Measurements from ENCODE around the gene PLD2. TPM values are rescaled to one million over a fixed set of nuclear protein-coding genes. Genes with fewer than 3 reads are reported as not detected.

PLD2 gene
- total and polyA plus RNA-seq, 3 donors from 2014 or later: 11.0 to 31.2 (median 17.5) TPM

DNA sequence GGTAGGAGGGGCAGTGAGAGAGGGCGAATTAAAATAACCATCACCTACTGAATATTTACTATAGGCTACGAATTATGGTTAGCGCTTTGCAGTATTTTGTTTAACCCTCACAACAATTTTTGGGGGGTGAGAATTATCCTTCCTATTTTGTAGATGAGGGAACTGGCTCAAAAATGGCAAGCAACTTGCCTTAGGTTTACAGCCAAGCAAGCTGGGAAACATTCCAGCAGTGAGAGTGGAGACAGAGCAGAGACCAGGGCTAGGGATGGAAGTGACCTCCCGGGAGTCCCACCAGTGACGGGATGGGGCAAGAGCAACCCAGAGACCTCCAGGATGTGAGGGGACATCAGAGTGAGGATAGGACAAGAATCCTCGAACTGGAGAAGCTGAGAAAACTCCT, 20.4 kb upstream of the PLD2 start:
- H3K27me3 ChIP-seq: no peaks in the 10 kb centered on the region
- DNase-seq: no peak
- H3K36me3 ChIP-seq (ENCODE audit: low read depth, missing control alignments): no peaks in the 10 kb centered on the region
- WGBS, 2 donors: 16 to 19% methylated on average over 6 of the region's 6 CpGs
- peaks cover 24% of the 10 kb centered on the region for H3K4me1 ChIP-seq
- intact Hi-C loops (cut with DNase I; ENCODE audit: low total_unique reads): no loop called here
- no peaks in the 10 kb centered on the region for H3K9me3 ChIP-seq
- TF ChIP-seq POLR2A (IDR thresholded peaks at IDR 0.05) (no peak), CTCF (IDR thresholded peaks at IDR 0.05) (no peak)
- no peak overlapping the region for H3K27ac ChIP-seq
- H3K4me3 ChIP-seq: no peak overlapping the region

- Histone ChIP-seq H3K9me3 (no peaks in the 10 kb centered on the region), H3K27me3 (no peaks in the 10 kb centered on the region), H3K27ac (no peak overlapping the region), H3K4me3 (peak overlapping the region in 1 of 2 donors; percentile 72), H3K4me1 (peaks cover 24% of the 10 kb centered on the region), H3K36me3 (ENCODE audit: low read depth, missing control alignments) (no peaks in the 10 kb centered on the region)
- TF ChIP-seq POLR2A (IDR thresholded peaks at IDR 0.05): no peak
- no peak for TF ChIP-seq CTCF (IDR thresholded peaks at IDR 0.05)
- intact Hi-C loops (cut with DNase I; ENCODE audit: low total_unique reads): no loop called here
- no peak for DNase-seq
- WGBS, 2 donors: 49 to 62% methylated on average over 14 of the region's 14 CpGs
Observed at GRCh38 chr17:4788159-4788806, 18.7 kb upstream of the PLD2 start.

GRCh38 chr17:4788807-4789700, 17.9 kb upstream of the PLD2 start, which contains the start of gene GLTPD2:
TSS of gene GLTPD2 (plus strand) at chr17:4788964. CDS start at chr17:4789012, 48 bp downstream.
- Histone ChIP-seq H3K36me3 (ENCODE audit: low read depth, missing control alignments) (no peaks in the 10 kb centered on the region), H3K9me3 (no peaks in the 10 kb centered on the region), H3K27me3 (no peaks in the 10 kb centered on the region), H3K4me1 (peaks cover 24% of the 10 kb centered on the region), H3K27ac (peak within 1 kb of the TSS; percentile 71 to 91), H3K4me3 (peak within 1 kb of the TSS; percentile 59 to 72)
- intact Hi-C loops (cut with DNase I; ENCODE audit: low total_unique reads): no loop called here
- 25 to 38% methylated on average over 26 to 56 of the region's 62 CpGs for WGBS, 2 donors
- TF ChIP-seq POLR2A (IDR thresholded peaks at IDR 0.05) (no peak), CTCF (IDR thresholded peaks at IDR 0.05) (no peak)
- DNase-seq: no peak

DNA sequence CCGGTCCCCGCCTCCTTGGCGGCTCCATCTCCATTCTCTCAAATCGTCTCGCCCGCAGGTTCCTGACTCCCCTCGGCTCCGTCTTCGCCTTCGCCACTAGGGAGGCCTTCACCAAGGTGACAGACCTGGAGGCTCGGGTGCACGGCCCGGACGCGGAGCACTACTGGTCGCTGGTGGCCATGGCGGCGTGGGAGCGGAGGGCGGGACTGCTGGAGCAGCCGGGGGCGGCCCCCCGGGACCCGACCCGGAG, 17.3 kb upstream of the PLD2 start:
- H3K27me3 ChIP-seq: no peaks in the 10 kb centered on the region
- intact Hi-C loops (cut with DNase I; ENCODE audit: low total_unique reads): no loop called here
- no peaks in the 10 kb centered on the region for H3K36me3 ChIP-seq (ENCODE audit: low read depth, missing control alignments)
- WGBS, 2 donors: 0% methylated on average over 19 of the region's 25 CpGs; no CpG with 5 or more reads in 1 of the 2 donors
- no peak for DNase-seq
- peaks cover 24% of the 10 kb centered on the region for H3K4me1 ChIP-seq
- peak overlapping the region; percentile 71 to 91 for H3K27ac ChIP-seq
- H3K4me3 ChIP-seq: peak overlapping the region; percentile 59 to 72
- TF ChIP-seq CTCF (IDR thresholded peaks at IDR 0.05) (no peak), POLR2A (IDR thresholded peaks at IDR 0.05) (no peak)
- no peaks in the 10 kb centered on the region for H3K9me3 ChIP-seq
